GM19025 (cell line): Measurements from ENCODE around the gene TCHP.
A peak's percentile ranks its signal among the peaks of the same experiment; 100 is the strongest.

ENCODE experiments used
- ATAC-seq: cut with Tn5 transposase; IDR thresholded peaks from one replicate; pipeline ENCODE4 v1.9.1; 2021; ENCODE audit warnings: mild to moderate bottlenecking, low read depth, moderate library complexity; ENCODE audit not compliant: unreplicated experiment

The TCHP gene

DNA sequence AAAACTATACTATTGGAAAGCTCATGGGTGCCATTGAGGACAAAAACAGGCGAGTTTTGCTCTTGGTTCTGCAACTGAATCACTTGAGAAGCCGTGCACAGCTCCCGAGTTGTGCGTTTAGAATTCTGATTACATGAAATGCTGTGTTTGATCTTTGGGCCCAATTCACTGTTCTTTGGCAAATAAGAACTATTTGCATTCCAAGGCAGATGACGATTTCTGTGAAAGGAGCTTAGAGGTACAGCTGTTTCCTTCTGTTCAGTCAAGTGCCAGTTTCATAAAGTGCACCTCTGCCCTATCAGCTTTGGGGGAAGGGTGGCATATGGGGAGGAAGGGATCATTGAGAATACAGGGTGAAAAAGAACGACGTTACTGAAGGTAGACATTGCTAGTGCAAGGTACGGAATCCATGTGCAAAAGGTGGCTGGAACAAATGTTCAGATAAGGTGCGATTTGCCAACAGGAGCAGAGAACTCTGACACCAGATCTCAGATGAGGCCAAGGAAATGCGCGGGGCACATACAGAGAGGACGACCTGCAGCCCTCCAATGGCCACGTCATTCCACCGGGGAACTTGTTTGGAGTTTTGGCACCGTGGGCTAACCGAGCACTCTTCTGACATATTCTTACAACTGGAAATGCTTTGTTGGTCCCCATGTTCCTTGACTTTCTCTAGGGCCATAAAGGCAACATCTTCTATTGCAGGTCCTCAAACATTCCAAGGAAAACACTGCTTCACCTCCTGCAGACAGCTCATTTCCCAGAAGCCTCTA, 30.1 kb downstream of the TCHP start:
- ATAC-seq: no peak

DNA sequence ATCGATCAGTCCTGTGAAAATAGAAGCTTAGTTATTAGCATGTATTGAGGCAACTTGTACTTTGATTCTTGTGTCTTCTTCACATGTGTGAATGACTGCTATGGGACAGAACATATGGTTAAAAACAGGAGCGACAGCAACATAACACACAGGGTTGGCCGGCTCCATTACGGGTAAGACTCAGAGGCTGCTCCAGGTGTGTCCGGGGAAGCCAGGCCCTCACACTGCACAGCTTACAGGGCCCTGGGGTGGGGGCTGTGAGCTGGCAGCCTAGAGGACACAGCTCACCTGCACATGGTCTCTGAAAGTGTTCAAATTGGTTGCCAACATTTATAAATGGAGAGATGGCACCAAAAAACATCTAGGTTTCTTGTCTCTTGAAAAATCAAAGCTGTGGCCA, 31.1 kb downstream of the TCHP start:
- ATAC-seq: no peak

DNA sequence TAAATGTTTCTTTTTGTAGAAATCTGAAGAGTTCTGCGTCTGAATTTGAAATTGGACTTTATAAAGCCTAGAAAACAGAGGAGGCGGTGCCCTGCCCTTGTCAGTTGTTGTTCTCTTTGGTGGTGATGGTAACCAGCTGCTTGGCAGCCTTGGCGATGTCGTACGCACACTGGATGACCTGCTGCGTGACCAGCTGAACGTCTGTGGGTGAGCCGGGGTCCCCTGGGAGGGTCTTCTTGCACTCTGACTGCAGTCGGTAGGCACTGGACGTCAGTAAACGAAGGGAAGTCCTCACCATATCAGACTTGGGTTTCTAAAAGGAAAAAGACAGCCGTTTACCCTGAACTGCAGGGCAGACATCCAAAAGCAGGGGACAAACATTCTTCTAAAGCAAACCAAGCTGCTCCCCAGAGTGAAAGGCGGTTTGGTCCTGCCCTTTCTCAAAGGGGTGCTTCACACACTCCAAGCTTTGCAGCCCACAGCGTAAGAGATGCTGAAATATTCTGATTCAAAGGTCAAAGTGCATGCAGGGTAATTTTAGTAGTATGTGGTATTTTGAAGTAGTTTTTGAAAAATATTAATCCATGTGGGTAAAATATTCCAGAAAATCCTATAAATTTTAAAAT, 32.9 kb downstream of the TCHP start:
- no peak for ATAC-seq

DNA sequence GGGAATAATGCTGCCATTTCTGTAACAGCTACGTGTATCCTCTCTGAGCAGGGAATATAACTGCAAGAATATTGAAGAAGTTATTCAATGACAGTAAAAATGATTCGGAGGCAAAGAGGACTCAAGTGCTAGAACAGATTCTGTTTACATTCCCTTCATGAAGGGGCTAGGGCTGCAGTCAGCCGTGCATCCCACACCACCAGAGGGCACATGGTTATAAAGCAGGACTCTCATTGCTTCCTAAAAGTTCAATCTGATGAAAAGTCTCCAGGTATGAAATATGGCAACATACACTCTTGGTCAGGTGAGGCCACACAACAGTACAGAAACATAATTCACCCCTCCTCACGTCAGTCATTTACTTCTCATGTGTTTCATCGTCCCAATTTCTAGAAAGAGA, 34.0 kb downstream of the TCHP start:
- no peak for ATAC-seq

DNA sequence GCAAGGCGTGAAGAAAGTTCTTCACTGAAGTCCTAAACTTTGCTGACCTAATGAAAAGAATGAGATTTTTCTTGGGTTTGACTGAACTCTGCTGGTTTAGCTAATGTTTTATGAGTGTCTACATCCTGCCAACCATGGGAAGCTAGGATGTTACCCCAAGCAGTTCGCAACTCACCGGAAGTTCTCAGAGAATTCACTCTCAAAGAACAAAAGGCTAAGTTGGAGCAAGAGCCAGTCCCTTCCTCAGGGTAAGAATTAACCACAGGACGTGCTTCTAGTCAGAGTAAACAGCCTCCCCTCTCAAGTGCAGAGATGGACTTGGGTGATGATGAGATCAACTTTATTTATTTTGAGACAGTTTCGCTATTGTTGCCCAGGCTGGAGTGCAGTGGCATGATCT, 37.3 kb downstream of the TCHP start:
- ATAC-seq: no peak

DNA sequence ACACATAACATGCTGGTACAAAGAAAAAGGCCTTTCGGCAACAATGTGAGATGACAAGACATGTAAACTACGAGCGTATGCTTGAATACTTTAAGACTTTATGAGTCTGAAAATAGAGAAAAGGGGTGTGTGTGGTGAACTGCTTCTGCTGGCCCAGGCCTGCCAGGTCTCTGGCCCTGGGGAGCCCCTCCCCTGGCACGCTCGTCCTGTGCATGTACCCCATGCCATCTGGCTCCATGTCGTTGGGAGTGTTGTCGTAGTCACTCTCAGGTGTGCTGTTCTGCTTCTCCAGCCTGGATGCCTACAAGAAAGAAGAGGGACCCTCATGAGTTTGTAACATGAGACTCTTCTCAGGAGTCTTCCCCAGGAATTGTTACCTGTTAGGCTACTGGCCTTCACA, 38.9 kb downstream of the TCHP start:
- ATAC-seq: no peak

DNA sequence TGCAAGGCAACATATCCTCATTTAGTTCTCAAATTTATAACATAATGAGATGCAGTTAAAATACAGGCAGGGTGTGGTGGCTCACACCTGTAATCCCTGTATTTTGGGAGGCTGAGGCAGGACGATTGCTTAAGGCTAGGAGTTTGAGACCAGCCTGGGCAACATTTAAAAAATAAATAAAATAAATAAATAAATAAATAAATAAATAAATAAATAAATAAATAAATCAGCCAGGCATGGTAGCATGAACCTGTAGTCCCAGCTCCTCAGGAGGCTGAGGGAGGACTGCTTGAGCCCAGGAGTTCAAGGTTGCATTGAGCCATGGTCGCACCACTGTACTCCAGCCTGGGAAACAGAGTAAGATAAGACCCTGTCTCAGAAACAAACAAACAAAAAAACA, 39.4 kb downstream of the TCHP start:
- no peak for ATAC-seq

DNA sequence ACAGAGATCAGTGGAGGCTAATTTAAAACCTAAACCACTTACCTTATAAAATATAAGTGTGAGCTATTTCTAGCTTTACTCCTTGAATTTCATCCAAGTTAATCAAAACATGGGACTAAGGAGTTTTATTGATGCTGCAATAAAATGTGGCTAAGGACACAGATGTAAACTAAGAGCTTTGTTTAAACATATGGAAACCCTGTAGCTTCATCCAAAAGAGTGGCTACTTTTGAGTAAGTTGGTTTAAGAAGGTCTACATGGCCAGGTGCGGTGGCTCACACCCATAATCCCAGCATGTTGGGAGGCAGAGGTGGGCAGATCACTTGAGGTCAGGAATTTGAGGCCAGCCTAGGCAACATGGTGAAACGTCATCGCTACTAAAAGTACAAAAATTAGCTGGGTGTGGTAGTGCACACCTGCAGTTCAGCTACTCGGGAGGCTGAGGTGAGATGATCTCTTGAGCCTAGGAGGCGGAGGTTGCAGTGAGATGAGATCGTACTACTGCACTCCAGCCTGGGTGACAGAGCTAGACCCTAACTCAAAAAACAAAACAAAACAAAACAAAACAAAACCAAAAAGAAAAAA, 40.4 kb downstream of the TCHP start:
- no peak for ATAC-seq

DNA sequence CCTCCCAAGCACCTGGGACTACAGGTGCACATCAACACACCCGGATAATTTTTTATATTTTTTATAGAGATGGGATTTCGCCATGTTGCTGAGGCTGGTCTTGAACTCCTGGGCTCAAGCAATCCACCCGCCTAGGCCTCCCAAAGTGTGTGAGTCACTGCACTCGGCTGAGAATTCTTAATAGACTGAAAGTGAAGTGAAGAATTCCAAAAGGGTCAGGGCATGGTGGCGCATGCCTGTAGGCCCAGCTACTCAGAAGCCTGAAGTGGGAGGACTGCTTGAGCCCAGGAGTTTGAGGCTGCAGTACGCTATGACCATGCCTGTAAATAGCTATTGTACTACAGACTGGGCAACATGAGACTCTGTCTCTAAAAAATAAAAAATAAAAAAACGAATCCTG, 43.7 kb downstream of the TCHP start:
- ATAC-seq: no peak

DNA sequence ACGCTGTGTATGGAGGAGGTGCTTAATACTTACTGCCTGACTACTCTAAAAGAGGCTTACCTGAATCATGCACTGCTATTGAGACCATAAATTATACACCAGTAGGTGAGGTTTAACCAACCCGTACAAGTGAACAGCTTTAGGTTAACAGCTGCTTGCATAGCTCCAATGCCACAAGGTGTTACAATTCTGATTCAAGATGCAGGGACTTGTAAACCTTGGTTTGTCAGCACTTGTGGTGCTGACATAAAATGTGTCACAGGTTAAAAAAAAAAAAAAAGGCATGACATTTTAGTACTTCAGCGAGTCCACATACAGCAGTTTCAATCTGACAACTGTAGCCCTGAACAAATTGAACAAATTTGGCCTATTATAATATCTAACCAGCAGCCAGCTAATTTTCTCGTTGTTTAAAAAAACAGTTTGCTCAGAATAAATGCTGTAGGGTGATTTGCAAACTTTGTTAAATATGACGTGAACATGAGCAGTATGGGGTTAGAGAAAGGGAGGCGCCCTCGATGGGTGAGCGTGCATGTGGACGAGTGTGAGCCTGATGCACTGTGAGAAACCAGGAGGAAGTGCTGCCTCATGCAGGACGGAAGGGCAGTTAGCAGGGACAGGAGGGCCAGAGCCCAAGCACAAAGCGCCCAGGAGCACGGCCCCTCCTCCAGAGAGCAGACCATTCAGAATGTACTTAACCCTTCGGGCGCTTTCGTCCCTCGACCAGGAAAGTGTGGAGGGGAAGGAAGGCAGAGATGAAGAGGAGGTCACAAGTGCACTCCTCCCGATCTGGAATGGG, 44.7 kb downstream of the TCHP start:
- ATAC-seq: no peak

DNA sequence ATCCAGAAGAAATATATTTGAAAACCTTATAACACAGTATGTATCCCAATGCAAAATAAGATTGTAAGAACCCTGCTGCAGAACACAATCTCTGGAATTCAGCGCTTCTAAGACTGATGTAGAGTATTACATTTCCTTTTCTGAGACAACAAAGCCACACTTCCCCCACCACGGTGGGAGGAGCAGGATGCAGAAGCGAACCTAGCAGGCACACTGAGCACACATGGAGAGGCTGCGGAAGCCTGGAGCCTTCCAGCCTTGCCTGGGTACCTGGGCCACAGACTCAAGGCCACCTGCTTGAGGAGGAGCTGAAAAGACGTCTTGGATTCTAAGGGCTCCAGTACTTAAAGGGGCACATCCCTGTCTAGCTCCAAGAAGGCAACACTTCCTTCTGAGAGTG, 46.4 kb downstream of the TCHP start:
- no peak for ATAC-seq

DNA sequence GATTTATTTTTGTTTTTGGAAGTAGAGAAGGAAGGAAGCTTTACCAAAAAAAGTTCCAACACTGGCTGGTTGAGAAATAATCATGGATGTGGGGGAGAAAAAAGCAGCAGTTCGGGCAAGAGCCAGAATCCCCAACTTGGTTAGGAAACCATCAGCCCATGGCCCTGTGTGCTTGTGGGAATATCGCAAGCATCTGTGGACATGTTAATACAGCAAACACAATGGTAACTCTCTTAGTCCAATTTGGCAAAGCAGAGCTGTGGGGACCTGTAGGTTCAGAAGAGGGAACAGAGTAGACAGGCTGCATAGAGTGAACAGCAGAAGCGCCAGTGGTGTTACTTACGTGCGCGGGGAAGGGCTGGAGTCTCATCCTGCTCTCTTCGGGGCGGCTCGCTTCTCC, 46.8 kb downstream of the TCHP start:
- ATAC-seq: no peak

DNA sequence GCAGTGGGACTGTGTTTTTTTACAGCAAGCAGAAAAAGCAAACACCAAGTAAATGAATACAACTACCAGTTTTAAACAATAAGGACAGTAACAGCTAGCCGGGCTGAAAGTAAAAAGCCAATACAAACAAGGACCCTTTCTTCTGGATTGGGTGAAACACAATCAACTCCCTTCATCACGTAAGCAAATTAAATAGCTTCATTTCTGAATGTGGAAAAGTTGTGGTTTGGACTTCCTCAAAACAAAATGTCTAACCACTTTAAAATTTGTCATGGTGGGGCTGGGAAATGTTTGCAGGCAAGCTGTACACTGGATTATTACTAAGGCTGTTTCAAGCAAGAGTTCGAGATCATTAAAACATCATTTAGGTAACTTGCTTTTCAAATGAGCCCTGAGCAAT, 47.4 kb downstream of the TCHP start:
- no peak for ATAC-seq

DNA sequence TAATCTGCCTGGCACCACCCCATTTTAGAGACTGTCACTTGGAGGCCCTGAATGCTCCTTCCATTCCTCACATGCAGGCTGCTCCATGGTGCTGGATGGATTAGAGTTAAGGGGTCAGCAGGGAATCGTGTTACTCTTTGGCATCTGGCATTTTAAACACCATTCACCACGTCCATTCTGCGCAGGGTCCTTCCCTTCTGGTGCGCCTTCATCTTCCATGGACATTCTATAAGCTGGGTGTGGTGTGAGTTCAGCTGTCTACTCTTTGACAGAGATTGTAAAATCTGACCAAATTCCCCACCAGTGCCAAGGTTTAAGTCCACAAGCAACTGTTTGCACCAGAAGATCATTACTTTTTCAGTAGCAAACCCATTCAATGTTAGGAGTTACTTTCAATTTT, 48.3 kb downstream of the TCHP start:
- ATAC-seq: no peak

DNA sequence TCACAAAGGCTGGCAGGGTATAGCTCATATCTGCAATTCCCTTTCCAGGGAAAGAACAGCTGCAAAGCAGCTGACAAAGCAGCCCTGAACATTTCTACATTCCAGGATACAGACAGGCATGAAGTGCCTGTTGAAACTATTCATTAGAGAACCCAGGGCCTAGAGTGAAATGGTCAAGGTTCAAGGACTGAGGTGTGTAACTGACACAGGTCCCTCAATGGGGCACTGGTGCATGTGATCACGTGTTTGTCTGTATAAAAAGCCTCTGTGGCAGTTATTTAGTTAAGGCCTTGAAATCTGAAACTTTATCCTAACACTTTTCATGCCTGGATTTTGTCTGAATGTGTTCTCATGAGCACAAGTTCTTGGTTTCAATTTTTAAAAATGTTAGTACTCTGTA, 49.0 kb downstream of the TCHP start:
- ATAC-seq: no peak

DNA sequence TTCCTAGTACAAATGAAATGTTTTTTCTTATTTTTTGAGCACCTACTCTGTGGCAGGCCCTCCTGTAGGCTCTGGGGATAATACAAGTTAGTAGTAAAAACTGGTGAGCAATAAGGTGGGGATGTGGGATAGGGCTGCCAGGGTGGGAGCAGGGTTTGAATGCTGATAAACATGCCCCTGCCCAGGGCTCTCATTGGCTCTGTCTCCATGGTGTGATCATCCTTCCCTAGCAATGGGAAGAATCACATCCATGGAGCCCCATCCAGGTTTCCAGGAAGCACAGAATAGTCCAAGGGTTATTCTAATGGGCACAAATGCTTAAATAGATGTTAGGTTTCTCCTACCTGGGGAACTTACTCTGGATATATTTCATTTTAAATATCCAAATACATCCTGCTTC, 50.6 kb downstream of the TCHP start:
- ATAC-seq: no peak

DNA sequence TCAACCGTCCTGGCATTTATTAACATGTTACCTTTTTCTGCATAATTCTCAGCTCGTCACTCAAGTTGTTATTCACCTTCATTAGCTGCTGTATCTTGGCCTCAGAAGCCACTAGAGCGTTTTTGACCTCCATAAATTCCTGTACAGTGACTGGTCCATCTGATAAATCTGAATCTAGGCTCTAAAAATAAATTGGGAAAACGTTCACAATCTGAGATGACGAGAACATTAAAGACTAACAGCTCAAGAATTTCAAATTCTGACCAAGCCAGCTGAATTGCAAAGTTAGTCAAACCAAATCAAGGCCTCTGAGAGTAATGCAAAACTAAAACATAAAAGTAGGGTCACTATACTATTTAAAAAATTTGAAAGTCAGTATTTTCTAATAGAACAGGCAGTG, 51.1 kb downstream of the TCHP start:
- no peak for ATAC-seq

DNA sequence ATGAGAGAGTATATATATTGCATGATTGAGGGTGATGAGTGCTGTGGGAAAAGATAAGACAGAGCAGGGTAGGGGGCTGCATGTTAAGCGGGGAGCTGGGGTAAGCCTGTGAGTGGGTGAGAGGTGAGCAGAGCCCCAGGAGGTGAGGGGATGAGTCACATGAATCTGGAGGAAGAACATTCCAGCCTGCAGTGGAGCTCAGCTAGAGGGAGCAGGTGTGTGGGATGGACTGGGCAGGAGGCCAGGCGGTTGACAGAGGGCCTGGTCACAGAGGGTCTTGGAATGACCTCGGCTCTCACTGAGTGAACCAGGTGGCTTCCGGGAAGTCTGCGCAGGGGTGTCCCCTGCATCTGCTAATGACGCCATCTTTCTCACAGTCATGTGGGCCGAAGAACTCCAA, 51.7 kb downstream of the TCHP start:
- no peak for ATAC-seq

DNA sequence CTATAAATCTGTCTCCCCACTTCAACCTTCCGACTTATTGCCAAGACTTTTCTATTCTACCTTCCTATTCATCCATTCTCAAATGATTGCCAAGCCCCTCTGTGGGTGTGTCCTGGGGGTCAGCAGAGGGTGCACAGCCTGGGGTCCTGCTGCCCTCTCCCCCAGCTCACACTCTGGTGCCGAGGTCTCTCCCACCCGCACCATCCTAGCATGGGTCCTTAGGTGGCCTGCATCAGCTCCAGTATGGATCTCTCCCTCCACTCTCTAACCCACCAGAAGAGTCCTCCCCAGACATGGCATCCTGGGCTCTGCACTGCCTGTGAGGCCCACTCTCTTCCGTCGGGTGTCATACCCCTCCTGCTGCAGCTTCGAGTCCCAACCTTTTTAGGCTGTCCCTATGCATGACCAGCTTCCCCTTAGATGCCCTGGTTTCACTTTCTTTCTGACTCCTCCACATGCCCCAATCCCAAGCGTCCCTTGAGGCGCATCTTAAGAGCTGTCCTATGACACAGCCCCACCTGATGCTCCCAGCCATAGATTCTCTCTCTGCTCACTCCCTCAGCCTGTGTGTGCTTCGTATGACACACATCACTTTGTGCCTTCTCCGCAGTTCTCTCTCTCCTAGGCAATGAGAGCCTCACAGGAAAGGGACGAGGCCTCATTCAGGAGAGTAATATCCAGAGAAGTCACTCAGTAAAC, 52.2 kb downstream of the TCHP start:
- ATAC-seq: peak; percentile 64

DNA sequence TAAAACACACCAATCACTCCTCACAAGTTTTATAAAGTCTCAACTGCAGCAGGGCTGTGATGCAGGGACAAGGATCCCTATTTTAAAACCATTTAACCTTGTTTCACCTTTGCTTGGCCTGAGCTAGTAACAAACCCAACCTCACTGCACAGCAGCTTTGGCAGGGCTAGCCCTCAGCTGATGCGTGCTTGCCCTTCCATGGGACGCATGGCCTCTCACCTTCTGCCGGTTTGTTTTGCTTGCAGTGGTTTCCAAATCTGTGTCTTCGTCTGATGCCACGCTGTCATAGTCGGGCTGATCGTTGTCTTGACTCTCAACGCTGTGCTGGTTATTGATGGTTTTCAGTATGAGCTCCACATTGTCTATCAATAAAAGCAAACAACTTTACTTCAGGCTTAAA, 52.8 kb downstream of the TCHP start:
- ATAC-seq: no peak

DNA sequence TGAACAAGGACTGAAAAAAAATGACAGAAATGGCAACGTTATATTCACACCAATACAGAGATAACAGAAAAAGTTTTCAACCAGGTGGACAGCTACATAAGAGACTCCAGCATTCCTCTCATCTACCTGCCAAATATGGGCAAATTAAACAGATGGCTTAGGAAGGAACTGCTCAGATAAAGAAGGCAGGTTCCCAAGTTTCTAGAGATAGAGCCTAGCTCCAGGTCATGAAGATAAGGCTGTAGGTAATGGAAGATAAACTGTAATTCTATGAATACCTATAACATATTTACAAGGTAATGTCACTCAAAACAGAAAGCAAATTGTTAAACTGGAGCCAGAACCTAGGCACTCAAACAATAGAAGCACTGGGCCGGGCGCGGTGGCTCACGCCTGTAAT, 53.6 kb downstream of the TCHP start:
- ATAC-seq: no peak
